Measurements from ENCODE around the gene PPTC7.
"Not testable (repeated sequence)": the region's sequence is repeated elsewhere in the genome, so short reads cannot be mapped to it uniquely, and the experiment has no call there.

DNA sequence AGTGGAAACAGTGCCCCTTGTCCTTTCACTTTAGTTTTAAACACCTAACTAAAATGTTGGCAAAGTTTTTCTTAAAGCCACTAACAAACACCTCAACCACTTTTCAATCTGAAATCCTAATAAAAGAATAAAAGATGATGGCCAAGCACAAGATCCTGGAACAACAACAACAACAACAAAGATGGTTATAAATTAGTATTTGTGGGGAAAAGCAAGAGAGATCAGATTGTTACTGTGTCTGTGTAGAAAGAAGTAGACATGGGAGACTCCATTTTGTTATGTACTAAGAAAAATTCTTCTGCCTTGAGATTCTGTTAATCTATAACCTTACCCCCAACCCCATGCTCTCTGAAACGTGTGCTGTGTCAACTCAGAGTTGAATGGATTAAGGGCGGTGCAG lies 13.3 kb downstream of the PPTC7 start:
- TF ChIP-seq, protein P1, sequence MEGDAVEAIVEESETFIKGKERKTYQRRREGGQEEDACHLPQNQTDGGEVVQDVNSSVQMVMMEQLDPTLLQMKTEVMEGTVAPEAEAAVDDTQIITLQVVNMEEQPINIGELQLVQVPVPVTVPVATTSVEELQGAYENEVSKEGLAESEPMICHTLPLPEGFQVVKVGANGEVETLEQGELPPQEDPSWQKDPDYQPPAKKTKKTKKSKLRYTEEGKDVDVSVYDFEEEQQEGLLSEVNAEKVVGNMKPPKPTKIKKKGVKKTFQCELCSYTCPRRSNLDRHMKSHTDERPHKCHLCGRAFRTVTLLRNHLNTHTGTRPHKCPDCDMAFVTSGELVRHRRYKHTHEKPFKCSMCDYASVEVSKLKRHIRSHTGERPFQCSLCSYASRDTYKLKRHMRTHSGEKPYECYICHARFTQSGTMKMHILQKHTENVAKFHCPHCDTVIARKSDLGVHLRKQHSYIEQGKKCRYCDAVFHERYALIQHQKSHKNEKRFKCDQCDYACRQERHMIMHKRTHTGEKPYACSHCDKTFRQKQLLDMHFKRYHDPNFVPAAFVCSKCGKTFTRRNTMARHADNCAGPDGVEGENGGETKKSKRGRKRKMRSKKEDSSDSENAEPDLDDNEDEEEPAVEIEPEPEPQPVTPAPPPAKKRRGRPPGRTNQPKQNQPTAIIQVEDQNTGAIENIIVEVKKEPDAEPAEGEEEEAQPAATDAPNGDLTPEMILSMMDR (IDR thresholded peaks at IDR 0.05): not testable (repeated sequence)
- not testable (repeated sequence) for TF ChIP-seq POLR2A, EP300, POLR2AphosphoS5 (IDR thresholded peaks at IDR 0.05)

Measured in sigmoid colon (tissue), 4 donors.